Adipose tissue (tissue), 3 donors: ENCODE data around the gene TLE2. TPM values are rescaled to one million over a fixed set of nuclear protein-coding genes. Genes with fewer than 3 reads are reported as not detected.

Source experiments
- polyA plus RNA-seq, 3 donors: library from polyadenylated mRNA; stranded (reverse); fragments of 200-250 nt; gene quantifications; one replicate each; pipeline ENCODE4 v1.2.3, GENCODE V29; 2013
- donor health status: healthy with polysubstance abuse.
- donor health status: Bipolar disorder and iron deficiency.
- donor health status: healthy.

Gene TLE2
- polyA plus RNA-seq, 3 donors: 21.1 to 53.6 (median 25.2) TPM

Other genes with a start within 250 kb of the TLE2 start
- gene SGTA, start 246.0 kb downstream of the TLE2 start, polyA plus RNA-seq: 10 to 100 TPM; 37.0 to 49.7 (median 45.7) TPM
- 10 to 100 TPM; 24.0 to 33.0 (median 32.8) TPM for gene THOP1, start 243.8 kb downstream of the TLE2 start, polyA plus RNA-seq
- 1 to 10 TPM; 1.2 to 2.9 (median 1.7) TPM for gene ZNF554, start 209.4 kb downstream of the TLE2 start, polyA plus RNA-seq
- gene ZNF555, start 187.8 kb downstream of the TLE2 start, polyA plus RNA-seq: 1 to 10 TPM in 2 of 3 donors, under 1 TPM in 1; 0.85 to 7.9 (median 1.7) TPM
- under 1 TPM in 1 of 3 donors, not detected in 2; 0.17 TPM for gene ZNF556, start 161.9 kb downstream of the TLE2 start, polyA plus RNA-seq
- 1 to 10 TPM; 1.3 to 3.0 (median 2.2) TPM for gene ZNF57, start 128.4 kb downstream of the TLE2 start, polyA plus RNA-seq
- gene ZNF77, start 84.3 kb downstream of the TLE2 start, polyA plus RNA-seq: 1 to 10 TPM; 1.1 to 2.1 (median 1.7) TPM
- 1 to 10 TPM in 2 of 3 donors, under 1 TPM in 1; 0.77 to 2.2 (median 1.8) TPM for gene TLE6, start 51.7 kb downstream of the TLE2 start, polyA plus RNA-seq
- gene TLE5, start 33.2 kb upstream of the TLE2 start, polyA plus RNA-seq: 100 to 1,000 TPM; 266 to 554 (median 286) TPM
- gene GNA11, start 65.1 kb upstream of the TLE2 start, polyA plus RNA-seq: 10 to 100 TPM; 20.5 to 38.1 (median 36.8) TPM
- gene GNA15, start 106.8 kb upstream of the TLE2 start, polyA plus RNA-seq: 1 to 10 TPM in 2 of 3 donors, under 1 TPM in 1; 0.86 to 8.5 (median 6.9) TPM
- 1 to 10 TPM; 1.5 to 8.3 (median 8.2) TPM for gene S1PR4, start 149.5 kb upstream of the TLE2 start, polyA plus RNA-seq
- gene NCLN, start 156.7 kb upstream of the TLE2 start, polyA plus RNA-seq: 10 to 100 TPM; 26.3 to 51.8 (median 37.5) TPM
- under 1 TPM; 0.01 to 0.63 (median 0.56) TPM for gene CELF5, start 195.4 kb upstream of the TLE2 start, polyA plus RNA-seq